H9 (cell line): Measurements from ENCODE around the gene MRPS26. TPM values are rescaled to one million over a fixed set of nuclear protein-coding genes. Genes with fewer than 3 reads are reported as not detected.
A peak's percentile ranks its signal among the peaks of the same experiment; 100 is the strongest.

Experiments used
- DNase-seq: peaks from one replicate; pipeline ENCODE4 v3.0.0-alpha.2; 2017
- H2AFZ ChIP-seq: one replicate; pipeline ENCODE4 v1.6.1; 2013; ENCODE audit warnings: mild to moderate bottlenecking, low read length, control low read depth, moderate library complexity
- H2AK5ac ChIP-seq: 2 replicates; pipeline ENCODE4 v1.6.1; 2013; ENCODE audit warnings: low read length, control low read depth, mixed read lengths; ENCODE audit not compliant: insufficient read length
- H2BK120ac ChIP-seq: one replicate; pipeline ENCODE4 v1.6.1; 2013; ENCODE audit warnings: low read depth, mild to moderate bottlenecking, low read length, control low read depth, inconsistent platforms; ENCODE audit not compliant: poor library complexity, severe bottlenecking
- H2BK12ac ChIP-seq: 2 replicates; pipeline ENCODE4 v1.6.1; 2013; ENCODE audit warnings: low read length, control low read depth, mixed read lengths, low read depth; ENCODE audit not compliant: insufficient read length
- H2BK15ac ChIP-seq: 2 replicates; pipeline ENCODE4 v1.6.1; 2013; ENCODE audit warnings: low read depth, low read length, control low read depth
- H2BK20ac ChIP-seq: one replicate; pipeline ENCODE4 v1.6.1; 2013; ENCODE audit warnings: low read depth, mild to moderate bottlenecking, low read length, control low read depth, inconsistent platforms; ENCODE audit not compliant: poor library complexity, severe bottlenecking
- H2BK5ac ChIP-seq: 2 replicates; pipeline ENCODE4 v1.6.1; 2013; ENCODE audit warnings: low read length, control low read depth, mixed read lengths; ENCODE audit not compliant: insufficient read length
- H3K14ac ChIP-seq: 2 replicates; pipeline ENCODE4 v1.6.1; 2013; ENCODE audit warnings: low read length, control low read depth; ENCODE audit not compliant: insufficient read depth
- H3K18ac ChIP-seq: 2 replicates; pipeline ENCODE4 v1.6.1; 2013; ENCODE audit warnings: low read depth, mild to moderate bottlenecking, mixed read lengths, low read length, control low read depth; ENCODE audit not compliant: insufficient read length
- H3K23ac ChIP-seq: 2 replicates; pipeline ENCODE4 v1.6.1; 2013; ENCODE audit warnings: low read length, control low read depth, mixed read lengths, low read depth; ENCODE audit not compliant: insufficient read length
- H3K23me2 ChIP-seq: 2 replicates; pipeline ENCODE4 v1.6.1; 2013; ENCODE audit warnings: low read depth, mild to moderate bottlenecking, mixed read lengths, low read length, control low read depth; ENCODE audit not compliant: insufficient read length, poor library complexity, severe bottlenecking
- H3K27ac ChIP-seq: 2 replicates; pipeline ENCODE4 v1.5.1; 2013; ENCODE audit warnings: low read length, control low read depth, mixed read lengths, low read depth; ENCODE audit not compliant: insufficient read length
- H3K27me3 ChIP-seq: 2 replicates; pipeline ENCODE4 v1.6.1; 2013; ENCODE audit warnings: low read length, control low read depth, inconsistent platforms; ENCODE audit not compliant: insufficient read depth
- H3K4ac ChIP-seq: 2 replicates; pipeline ENCODE4 v1.6.1; 2013; ENCODE audit warnings: low read depth, mild to moderate bottlenecking, control low read depth, inconsistent platforms, low read length, moderate library complexity
- H3K4me1 ChIP-seq: 2 replicates; pipeline ENCODE4 v1.6.1; 2013; ENCODE audit warnings: low read length, control low read depth, inconsistent platforms; ENCODE audit not compliant: insufficient read depth
- H3K4me2 ChIP-seq: 2 replicates; pipeline ENCODE4 v1.6.1; 2013; ENCODE audit warnings: low read length, control low read depth, mixed read lengths; ENCODE audit not compliant: insufficient read length, insufficient read depth
- H3K56ac ChIP-seq: 2 replicates; pipeline ENCODE4 v1.6.1; 2013; ENCODE audit warnings: low read depth, mild to moderate bottlenecking, mixed read lengths, low read length, control low read depth; ENCODE audit not compliant: insufficient read length
- H3K79me1 ChIP-seq: 2 replicates; pipeline ENCODE4 v1.6.1; 2013; ENCODE audit warnings: low read depth, mild to moderate bottlenecking, moderate library complexity, low read length, control low read depth, inconsistent platforms; ENCODE audit not compliant: insufficient read depth, poor library complexity, severe bottlenecking
- H3K79me2 ChIP-seq: 2 replicates; pipeline ENCODE4 v1.6.1; 2013; ENCODE audit warnings: low read length, control low read depth, inconsistent platforms; ENCODE audit not compliant: insufficient read depth
- H3K9ac ChIP-seq: 2 replicates; pipeline ENCODE4 v1.6.1; 2013; ENCODE audit warnings: low read length, control low read depth, mixed read lengths; ENCODE audit not compliant: insufficient read length; ENCODE audit errors: extremely low read depth
- H3K9me3 ChIP-seq: one replicate; pipeline ENCODE4 v1.6.1; 2013; ENCODE audit warnings: low read depth, low read length, inconsistent platforms; ENCODE audit not compliant: control insufficient read depth
- H3T11ph ChIP-seq: one replicate; pipeline ENCODE4 v1.6.1; 2013; ENCODE audit warnings: mild to moderate bottlenecking, low read length, control low read depth, inconsistent platforms
- H4K20me1 ChIP-seq: one replicate; pipeline ENCODE4 v1.6.1; 2013; ENCODE audit not compliant: control insufficient read depth, insufficient read length, insufficient read depth
- H4K5ac ChIP-seq: 2 replicates; pipeline ENCODE4 v1.6.1; 2013; ENCODE audit warnings: low read depth, mild to moderate bottlenecking, mixed read lengths, low read length, control low read depth; ENCODE audit not compliant: insufficient read length
- H4K8ac ChIP-seq: replicated peaks from 2 replicates; pipeline ENCODE4 v1.6.1; 2013; ENCODE audit warnings: low read length, control low read depth, mixed read lengths, low read depth; ENCODE audit not compliant: insufficient read length
- H4K91ac ChIP-seq: 2 replicates; pipeline ENCODE4 v1.6.1; 2013; ENCODE audit warnings: low read depth, mild to moderate bottlenecking, moderate library complexity, mixed read lengths, low read length, control low read depth; ENCODE audit not compliant: insufficient read length
- H3K27ac Mint-ChIP-seq, 3 experiments: 2 replicates in 2 of 3; 3 replicates in 1 of 3; pipeline ENCODE4 v1.8.0; 2020 to 2021; ENCODE audit warnings: mixed read lengths in 3 of 3, mild to moderate bottlenecking in 1 of 3, moderate library complexity in 1 of 3
- H3K27me3 Mint-ChIP-seq: 2 replicates; pipeline ENCODE4 v1.8.0; 2021; ENCODE audit warnings: low read depth, mild to moderate bottlenecking, moderate library complexity, mixed read lengths
- H3K36me3 Mint-ChIP-seq, 3 experiments: 2 replicates in 2 of 3; 3 replicates in 1 of 3; pipeline ENCODE4 v1.8.0; 2020 to 2021; ENCODE audit warnings: low read depth in 3 of 3, mixed read lengths in 3 of 3; ENCODE audit not compliant: insufficient read depth in 1 of 3
- H3K4me1 Mint-ChIP-seq, 2 experiments: 2 replicates each; pipeline ENCODE4 v1.8.0; 2020; ENCODE audit warnings: mixed read lengths in 2 of 2
- H3K4me3 Mint-ChIP-seq, 2 experiments: 2 replicates in 1 of 2; 3 replicates in 1 of 2; pipeline ENCODE4 v1.8.0; 2020 to 2021; ENCODE audit warnings: mild to moderate bottlenecking in 2 of 2, mixed read lengths in 2 of 2, moderate library complexity in 1 of 2
- H3K9me3 Mint-ChIP-seq, 2 experiments: 2 replicates in 1 of 2; 3 replicates in 1 of 2; pipeline ENCODE4 v1.8.0; 2020; ENCODE audit warnings: mild to moderate bottlenecking in 2 of 2, mixed read lengths in 2 of 2, moderate library complexity in 1 of 2
- CTCF ChIP-seq: fragments of 200-600 bp; sonication (generic); conservative IDR thresholded peaks from 3 replicates; pipeline ENCODE4 v1.8.0; 2021; ENCODE audit warnings: antibody characterized with exemption, mild to moderate bottlenecking
- WGBS: extraction: QIAGEN DNeasy Blood & Tissue Kit; methylation state at CpG from one replicate; pipeline ENCODE4 v1.1.7; 2013; ENCODE audit warnings: missing lambda C conversion rate, low lambda C conversion rate, mixed read lengths; ENCODE audit not compliant: insufficient read length; ENCODE audit errors: extremely low coverage; 5-methylcytosine and 5-hydroxymethylcytosine counted together
- total RNA-seq: library from RNA; stranded (reverse); gene quantifications from 2 replicates; pipeline ENCODE4 v1.2.1, GENCODE V29; 2021

Gene MRPS26
- total RNA-seq, 1 experiment from 2014 or later: 97.6 TPM

GRCh38 chr20:3082306-3082951, 36.6 kb downstream of the MRPS26 start:
- Histone ChIP-seq H3K18ac (no peak overlapping the region), H3T11ph (no peak overlapping the region), H3K4me1 (no peaks in the 10 kb centered on the region; the same call in 1 of the 2 replicates), H3K79me1 (no peaks in the 10 kb centered on the region), H3K23ac (no peak overlapping the region), H2BK20ac (no peak overlapping the region), H4K20me1 (no peaks in the 10 kb centered on the region), H3K79me2 (no peaks in the 10 kb centered on the region), H3K4me2 (peak overlapping the region; percentile 77), H4K5ac (no peak overlapping the region), H3K27ac (no peak overlapping the region), H4K91ac (no peak overlapping the region), H3K9ac (no peak overlapping the region), H3K4ac (no peak overlapping the region), H4K8ac (no peak overlapping the region), H3K9me3 (no peaks in the 10 kb centered on the region), H2BK15ac (no peak overlapping the region), H3K56ac (no peak overlapping the region), H2BK120ac (no peak overlapping the region), H2BK5ac (no peak overlapping the region), H3K27me3 (peaks cover 29% of the 10 kb centered on the region), H3K14ac (no peak overlapping the region), H2AK5ac (no peak overlapping the region), H3K23me2 (peaks cover 4% of the 10 kb centered on the region), H2BK12ac (no peak overlapping the region), H2AFZ (no peak overlapping the region)
- peaks cover 0 to 3% of the 10 kb centered on the region in 2 experiments; a peak in 1 of 4 replicates for H3K4me1 Mint-ChIP-seq
- TF ChIP-seq CTCF: no peak
- H3K27ac Mint-ChIP-seq: no peak overlapping the region
- no peaks in the 10 kb centered on the region; a peak in 2 of 7 replicates for H3K36me3 Mint-ChIP-seq
- peak overlapping the region; percentile 55 to 79 for H3K4me3 Mint-ChIP-seq
- peaks cover 64% of the 10 kb centered on the region for H3K27me3 Mint-ChIP-seq
- WGBS: no CpG with 5 or more reads among the region's 71 CpGs
- DNase-seq: no peak
- H3K9me3 Mint-ChIP-seq: peaks cover 0 to 2% of the 10 kb centered on the region in 2 experiments; a peak in 2 of 5 replicates
